Common myeloid progenitor, CD34-positive (primary cell): ENCODE measurements around the gene SFXN5.

ENCODE experiments used
- CTCF ChIA-PET: fragments of 350-600 bp; sonication (Branson Sonifier 250); formaldehyde crosslinking; loops from one replicate; lab custom pipeline; 2021; ENCODE audit warnings: antibody characterized with exemption; lab: Charles Lee
- POLR2A ChIA-PET: fragments of 350-600 bp; sonication (Branson Sonifier 250); formaldehyde crosslinking; loops from one replicate; lab custom pipeline; 2021; ENCODE audit warnings: antibody characterized with exemption; lab: Charles Lee
- DNase-seq, 3 donors: peaks; one replicate each; pipeline versions ENCODE4 v3.0.0 to v3.0.0-alpha.2; 2013
- H3K27ac ChIP-seq, 2 experiments: 1 replicate in 1 of 2; 2 replicates in 1 of 2; pipeline ENCODE4 v1.7.0; 2013; ENCODE audit warnings: inconsistent platforms in 2 of 2, low read length in 2 of 2, mild to moderate bottlenecking in 2 of 2, low read depth in 1 of 2, moderate library complexity in 1 of 2; ENCODE audit not compliant: severe bottlenecking in 2 of 2, insufficient read depth in 1 of 2, poor library complexity in 1 of 2
- H3K27me3 ChIP-seq, 5 experiments: replicated peaks in 2 of 5; 1 replicate in 3 of 5; 2 replicates in 2 of 5; pipeline versions ENCODE4 v1.6.1 to v1.7.0; 2013; ENCODE audit warnings: low read length in 4 of 5, mild to moderate bottlenecking in 2 of 5, moderate library complexity in 2 of 5, inconsistent platforms in 1 of 5; ENCODE audit not compliant: insufficient read depth in 5 of 5, control insufficient read depth in 4 of 5
- H3K36me3 ChIP-seq, 4 experiments: 1 replicate in 2 of 4; 2 replicates in 2 of 4; pipeline versions ENCODE4 v1.6.1 to v1.7.0; 2013; ENCODE audit warnings: low read length in 3 of 4, control low read depth in 1 of 4, mild to moderate bottlenecking in 1 of 4; ENCODE audit not compliant: control insufficient read depth in 4 of 4, insufficient read depth in 4 of 4
- H3K4me1 ChIP-seq, 4 experiments: 1 replicate in 3 of 4; 2 replicates in 1 of 4; pipeline versions ENCODE4 v1.6.1 to v1.7.1; 2013; ENCODE audit warnings: low read length in 3 of 4, mild to moderate bottlenecking in 3 of 4, control low read depth in 1 of 4, inconsistent platforms in 1 of 4, moderate library complexity in 1 of 4; ENCODE audit not compliant: control insufficient read depth in 4 of 4, insufficient read depth in 4 of 4; ENCODE audit errors: control extremely low read depth in 1 of 4
- H3K4me3 ChIP-seq, 7 experiments: 1 replicate in 4 of 7; 2 replicates in 3 of 7; pipeline versions ENCODE4 v1.5.1 to v1.7.0; 2013; ENCODE audit warnings: mild to moderate bottlenecking in 7 of 7, low read length in 6 of 7, moderate library complexity in 6 of 7, inconsistent platforms in 2 of 7, low read depth in 2 of 7, control low read depth in 1 of 7; ENCODE audit not compliant: insufficient read depth in 4 of 7, control insufficient read depth in 1 of 7; ENCODE audit errors: extremely low read depth in 1 of 7
- H3K9me3 ChIP-seq, 5 experiments: 1 replicate in 4 of 5; 2 replicates in 1 of 5; pipeline versions ENCODE4 v1.6.1 to v1.7.1; 2013; ENCODE audit warnings: low read length in 4 of 5, mild to moderate bottlenecking in 2 of 5, inconsistent platforms in 1 of 5, low read depth in 1 of 5, moderate library complexity in 1 of 5; ENCODE audit not compliant: control insufficient read depth in 4 of 5, insufficient read depth in 2 of 5; ENCODE audit errors: control extremely low read depth in 1 of 5
- WGBS: methylation state at CpG from one replicate; pipeline ENCODE4 v1.1.5; 2013; ENCODE audit not compliant: insufficient coverage; 5-methylcytosine and 5-hydroxymethylcytosine counted together

SFXN5 gene

DNA sequence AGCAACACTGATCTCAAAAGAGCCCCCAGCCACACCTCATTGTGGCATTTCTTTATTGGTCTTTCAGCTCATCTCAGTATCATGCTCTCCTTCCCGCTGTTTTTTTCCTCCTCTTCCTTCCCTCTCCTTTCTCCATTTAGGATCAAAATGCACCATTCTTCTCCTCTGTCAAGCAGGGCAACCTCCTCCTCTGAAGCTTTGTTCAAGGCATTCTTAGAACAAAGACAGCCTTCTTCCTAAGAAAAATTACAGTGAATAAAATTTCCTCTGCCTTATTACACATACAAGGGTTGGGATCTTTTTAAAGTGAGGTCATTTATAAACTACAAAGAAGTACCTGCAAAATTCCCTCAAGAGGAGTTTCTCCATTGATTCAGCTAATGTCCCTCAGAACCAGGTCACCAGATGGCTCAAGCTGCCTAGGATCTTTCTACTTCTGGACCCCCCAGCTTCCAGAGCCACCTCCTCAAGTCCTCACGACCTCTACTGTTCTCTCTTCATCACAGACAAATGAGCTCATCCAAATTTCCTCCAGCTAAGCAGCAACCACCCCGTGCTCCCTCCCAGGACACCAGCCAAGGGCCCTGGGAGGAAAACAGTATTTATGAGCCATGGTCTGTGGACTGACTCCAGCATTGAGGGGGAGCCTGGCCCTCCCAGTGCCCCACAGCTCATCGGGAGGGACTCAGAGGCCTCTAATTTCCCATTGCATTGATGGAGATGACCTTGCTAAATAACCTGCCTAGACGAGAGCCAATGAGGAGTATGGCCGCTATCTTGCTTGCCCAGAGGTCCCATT, 18.0 kb downstream of the SFXN5 start:
- POLR2A ChIA-PET: interaction anchor here (0.6 kb wide), 1 partner anchor 14 kb away, joined by 4 read pairs; no protein-coding TSS in a partner anchor
- DNase-seq: no peak
- Histone ChIP-seq H3K9me3 (peaks cover 2 to 17% (median 11%) of the 10 kb centered on the region in 5 experiments), H3K36me3 (peaks cover 4 to 27% (median 13%) of the 10 kb centered on the region in 4 experiments), H3K27ac (no peak overlapping the region), H3K4me3 (no peak overlapping the region), H3K4me1 (no peaks in the 10 kb centered on the region), H3K27me3 (no peaks in the 10 kb centered on the region)
- 98% methylated on average over 5 of the region's 6 CpGs for WGBS
- CTCF ChIA-PET: no interaction called here

DNA sequence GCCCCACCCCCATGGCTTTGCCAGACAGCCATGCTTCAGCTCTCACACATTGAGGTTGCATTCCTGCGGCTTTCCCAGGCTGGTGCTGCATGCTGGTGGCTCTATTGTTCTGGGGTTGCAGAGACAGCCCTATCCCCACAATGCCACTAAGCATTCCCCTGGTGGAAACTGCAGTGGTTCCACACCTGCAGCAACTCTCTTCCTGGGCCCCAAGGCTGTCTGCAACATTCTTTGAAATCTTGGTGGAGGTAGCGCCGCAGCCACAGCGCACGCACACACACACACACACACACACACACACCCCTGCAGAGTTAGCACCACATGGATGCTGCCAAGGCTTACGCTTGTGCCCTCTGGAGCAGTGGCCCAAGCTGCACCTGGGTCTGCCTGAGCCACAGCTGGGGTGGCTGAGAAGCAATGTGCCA, 21.4 kb downstream of the SFXN5 start:
- H3K36me3 ChIP-seq: peaks cover 0 to 5% (median 3%) of the 10 kb centered on the region in 4 experiments
- no peak overlapping the region for H3K4me3 ChIP-seq
- no peak for DNase-seq
- peaks cover 0 to 2% (median 0%) of the 10 kb centered on the region in 4 experiments for H3K4me1 ChIP-seq
- H3K27me3 ChIP-seq: no peaks in the 10 kb centered on the region
- H3K9me3 ChIP-seq: no peaks in the 10 kb centered on the region
- no peak overlapping the region for H3K27ac ChIP-seq
- WGBS: 71% methylated on average over 1 of the region's 6 CpGs
- ChIA-PET POLR2A (interaction anchor here (0.7 kb wide), 1 partner anchor 29 kb away, joined by 3 read pairs; no protein-coding TSS in a partner anchor), CTCF (no interaction called here)

DNA sequence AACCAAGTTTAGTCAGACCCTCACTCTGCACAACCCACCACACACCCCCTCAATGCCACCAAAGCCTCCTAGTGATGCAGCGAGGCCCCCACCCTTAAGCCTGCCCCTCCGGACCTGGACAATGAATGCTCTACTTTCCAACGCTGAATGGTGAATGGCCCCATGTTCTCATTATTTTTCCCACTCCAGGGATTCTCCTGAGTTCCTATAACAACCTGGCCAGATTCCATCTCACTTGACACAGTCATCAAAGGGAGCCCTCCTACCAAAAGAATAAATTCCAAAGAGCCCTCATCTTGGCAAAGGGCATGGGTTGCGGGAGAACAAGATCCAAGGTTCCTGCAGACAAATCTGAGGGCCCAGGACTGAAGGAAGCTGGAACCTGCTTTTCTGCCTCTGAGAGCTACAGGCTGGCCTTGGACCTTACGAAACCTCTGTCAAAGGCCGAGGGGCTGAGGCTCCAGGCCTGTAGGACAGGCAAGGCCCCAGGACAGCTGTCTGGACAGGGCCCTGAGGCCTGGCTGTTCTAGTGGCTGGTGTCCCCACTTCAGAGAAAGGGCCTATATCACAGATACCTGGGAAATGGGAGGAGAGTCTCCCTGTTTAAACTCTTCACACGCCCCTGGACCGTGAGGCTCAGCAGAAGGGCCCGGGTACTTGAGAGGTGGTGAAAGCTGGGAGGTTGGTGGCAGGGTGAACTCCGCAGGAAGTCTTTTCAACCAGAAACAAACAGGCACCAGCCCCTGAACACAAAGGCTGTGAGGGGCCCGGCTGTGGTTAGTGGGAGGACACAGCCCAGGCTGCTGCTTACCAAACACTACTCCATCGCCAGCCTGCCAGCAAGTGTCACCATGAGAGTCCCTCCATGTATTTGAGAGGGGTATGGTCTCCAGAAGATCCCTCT, 27.3 kb downstream of the SFXN5 start:
- H3K9me3 ChIP-seq: no peaks in the 10 kb centered on the region
- DNase-seq: peak in 2 of 3 donors; percentile 45 to 50
- peaks cover 0 to 13% (median 6%) of the 10 kb centered on the region in 4 experiments for H3K4me1 ChIP-seq
- 89% methylated on average over 10 of the region's 12 CpGs for WGBS
- H3K36me3 ChIP-seq: peaks cover 0 to 4% (median 2%) of the 10 kb centered on the region in 4 experiments
- no peak overlapping the region for H3K4me3 ChIP-seq
- ChIA-PET CTCF (interaction anchor here (0.6 kb wide), 1 partner anchor 37 kb away, joined by 4 read pairs; no protein-coding TSS in a partner anchor), POLR2A (no interaction called here)
- no peaks in the 10 kb centered on the region for H3K27me3 ChIP-seq
- H3K27ac ChIP-seq: no peak overlapping the region

DNA sequence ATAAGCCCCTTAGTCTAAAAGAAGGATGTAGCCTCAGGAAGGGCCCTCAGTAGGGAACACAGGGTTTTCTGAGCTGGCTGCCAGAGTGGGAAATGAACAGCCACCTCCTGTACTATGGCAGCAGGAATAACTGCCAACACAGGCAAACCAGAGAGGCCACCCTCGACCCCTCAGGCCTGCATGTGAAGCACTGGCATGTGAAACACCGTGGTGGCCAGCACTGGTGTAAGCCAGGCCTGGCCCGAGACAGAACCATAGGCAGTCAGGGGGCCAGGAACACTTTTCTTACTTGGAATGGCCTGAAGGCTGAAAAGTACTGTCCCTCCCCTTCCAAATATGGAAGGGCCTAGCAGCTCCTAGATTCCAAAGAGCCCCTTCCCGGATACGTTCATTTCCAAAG, 28.2 kb downstream of the SFXN5 start:
- CTCF ChIA-PET: no interaction called here
- Histone ChIP-seq H3K36me3 (peaks cover 0 to 5% (median 3%) of the 10 kb centered on the region in 4 experiments), H3K4me1 (peaks cover 0 to 13% (median 6%) of the 10 kb centered on the region in 4 experiments), H3K27ac (no peak overlapping the region), H3K4me3 (no peak overlapping the region), H3K27me3 (no peaks in the 10 kb centered on the region), H3K9me3 (no peaks in the 10 kb centered on the region)
- POLR2A ChIA-PET: no interaction called here
- DNase-seq: no peak
- 96% methylated on average over 3 of the region's 5 CpGs for WGBS

DNA sequence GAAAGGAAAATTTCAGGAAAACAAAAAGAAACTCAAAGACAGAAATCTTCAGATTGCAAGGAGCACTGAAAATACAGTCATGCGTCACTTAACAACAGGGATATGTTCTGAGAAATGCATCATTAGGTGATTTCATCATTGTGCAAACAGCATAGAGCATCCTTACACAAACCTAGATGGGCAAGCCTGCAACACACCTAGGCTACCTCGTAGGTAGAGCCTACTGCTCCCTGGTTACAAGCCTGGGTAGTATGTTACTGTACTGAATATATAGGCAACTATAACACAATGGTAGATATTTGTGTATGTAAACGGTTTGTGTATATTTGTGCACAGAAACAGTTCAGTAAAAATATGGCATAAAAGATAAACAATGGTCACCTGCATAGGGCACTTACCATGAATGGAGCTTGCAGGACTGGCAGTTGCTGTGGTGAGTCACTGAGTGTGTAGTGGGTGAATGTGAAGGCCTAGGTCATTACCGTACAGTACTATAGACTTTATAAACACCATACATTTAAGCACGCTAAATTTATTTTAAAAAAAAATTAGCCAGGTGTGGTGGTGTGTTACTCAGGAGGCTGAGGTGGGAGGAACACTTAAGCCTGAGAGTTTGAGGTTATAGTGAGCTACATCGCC, 33.4 kb downstream of the SFXN5 start:
- Histone ChIP-seq H3K4me3 (no peak overlapping the region), H3K27me3 (no peaks in the 10 kb centered on the region), H3K9me3 (no peaks in the 10 kb centered on the region), H3K27ac (no peak overlapping the region), H3K4me1 (peaks cover 0 to 3% (median 0%) of the 10 kb centered on the region in 4 experiments), H3K36me3 (peaks cover 0 to 8% (median 4%) of the 10 kb centered on the region in 4 experiments)
- CTCF ChIA-PET: interaction anchor here (1.0 to 1.1 kb wide), 2 partner anchors 50 to 64 kb away, joined by 3 to 4 read pairs; no protein-coding TSS in a partner anchor
- POLR2A ChIA-PET: no interaction called here
- WGBS: 100% methylated on average over 3 of the region's 6 CpGs
- DNase-seq: no peak

DNA sequence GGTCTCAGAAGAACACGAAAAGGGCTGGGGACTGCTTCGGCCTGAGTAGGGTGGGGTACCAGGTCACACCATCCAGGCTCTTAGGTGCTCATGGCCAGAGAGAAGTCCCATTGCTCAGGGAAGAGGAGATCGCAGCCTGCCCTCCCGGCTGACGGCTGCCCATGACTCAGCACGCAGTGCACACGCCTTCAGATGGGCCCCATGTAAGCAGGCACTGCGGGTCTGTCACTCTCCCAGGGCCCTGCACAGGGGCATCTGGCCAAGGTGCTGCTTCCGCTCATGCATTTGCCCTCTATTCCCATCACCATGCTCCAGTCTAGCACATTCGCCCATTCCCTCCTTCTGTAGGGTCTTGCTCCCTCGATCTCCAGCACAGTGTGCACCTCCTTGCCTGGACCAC, 34.7 kb downstream of the SFXN5 start:
- Histone ChIP-seq H3K9me3 (no peaks in the 10 kb centered on the region), H3K27ac (no peak overlapping the region), H3K36me3 (peaks cover 0 to 8% (median 4%) of the 10 kb centered on the region in 4 experiments), H3K27me3 (no peaks in the 10 kb centered on the region), H3K4me3 (no peak overlapping the region), H3K4me1 (peaks cover 0 to 3% (median 0%) of the 10 kb centered on the region in 4 experiments)
- WGBS: 93% methylated on average over 11 of the region's 11 CpGs
- POLR2A ChIA-PET: no interaction called here
- CTCF ChIA-PET: interaction anchor here (1.3 kb wide), 1 partner anchor 8 kb away, joined by 3 read pairs; no protein-coding TSS in a partner anchor
- no peak for DNase-seq
